Choroid plexus epithelial cell (primary cell): ENCODE data around the gene NUBPL.

Source experiments
- DNase-seq: peaks from one replicate; pipeline ENCODE4 v3.0.0-alpha.2; 2010; ENCODE audit warnings: low read depth
- H3K4me3 ChIP-seq: 2 replicates; pipeline ENCODE4 v1.5.1; 2011; ENCODE audit warnings: low read depth, mild to moderate bottlenecking, control low read depth, low read length, moderate library complexity
- CTCF ChIP-seq: conservative IDR thresholded peaks from 2 replicates; pipeline ENCODE4 v1.5.1; 2011; ENCODE audit warnings: low read depth, mild to moderate bottlenecking, control low read depth, inconsistent platforms, low read length, moderate library complexity

NUBPL gene

DNA sequence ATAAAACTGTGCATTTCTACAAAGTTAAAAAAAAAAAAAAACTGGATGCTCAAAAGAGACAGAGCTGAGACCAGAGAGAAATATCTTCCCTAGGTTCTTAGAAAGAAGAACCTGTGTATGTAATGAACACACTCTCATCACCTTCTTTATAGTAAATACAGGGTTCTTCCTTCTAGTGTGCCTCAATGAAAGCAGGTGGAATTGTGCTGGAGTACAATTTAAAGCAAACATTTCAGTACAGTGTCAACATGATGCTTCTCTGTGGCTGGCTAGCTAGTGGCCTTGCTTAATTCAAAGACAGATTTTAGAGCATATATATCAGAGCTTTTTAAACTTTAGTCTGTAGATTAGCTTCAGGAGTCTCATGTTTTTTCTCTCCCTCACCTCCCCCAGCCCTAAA is 266.1 kb downstream of the NUBPL start:
- no peak for TF ChIP-seq CTCF
- H3K4me3 ChIP-seq, result no peak overlapping the region
- no peak for DNase-seq

- no peak overlapping the region for H3K4me3 ChIP-seq
- no peak for TF ChIP-seq CTCF
- DNase-seq, result peak; percentile 92
Observed at GRCh38 chr14:31828946-31829868, 268.0 kb downstream of the NUBPL start.

DNA sequence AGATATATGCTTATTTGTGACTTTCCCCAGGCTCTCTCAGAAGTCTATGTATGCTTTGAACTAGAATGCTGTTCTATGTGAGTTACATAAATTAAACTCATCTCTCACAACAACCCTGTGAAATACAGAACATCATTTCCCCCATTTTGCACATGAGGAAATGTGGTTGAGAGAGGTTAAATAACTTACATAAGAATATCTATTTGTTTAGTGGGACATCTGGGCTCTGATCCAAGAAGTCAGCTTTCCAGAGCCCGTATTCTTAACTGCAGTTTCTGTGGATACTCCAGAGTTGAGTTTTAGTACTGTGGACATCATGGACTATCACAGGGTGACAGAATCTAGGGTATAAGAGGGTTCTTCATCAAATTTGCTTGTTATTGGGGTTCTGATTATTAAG is 273.4 kb downstream of the NUBPL start:
- no peak for TF ChIP-seq CTCF
- no peak overlapping the region for H3K4me3 ChIP-seq
- DNase-seq, result peak; percentile 78

- TF ChIP-seq CTCF, result no peak
- DNase-seq, result peak; percentile 9
- H3K4me3 ChIP-seq, result no peak overlapping the region
Observed at GRCh38 chr14:31835049-31835448, 273.8 kb downstream of the NUBPL start.

DNA sequence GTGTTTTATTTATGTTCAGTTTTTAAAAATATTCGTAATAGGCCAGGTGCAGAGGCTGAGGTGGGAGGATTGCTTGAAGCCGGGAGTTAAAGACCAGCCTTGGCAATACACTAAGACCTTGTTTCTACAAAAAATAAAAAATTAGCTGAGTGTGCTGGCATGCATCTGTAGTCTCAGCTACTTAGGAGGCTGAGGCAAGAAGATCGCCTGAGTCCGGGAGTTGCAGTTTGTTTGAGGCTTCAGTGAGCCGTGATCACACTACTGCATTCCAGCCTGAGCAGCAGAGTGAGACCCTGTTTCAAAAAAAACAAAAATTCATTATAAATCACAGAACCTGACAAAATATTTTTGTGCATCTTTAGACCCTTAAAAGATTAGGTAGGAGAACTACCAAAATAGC is 275.8 kb downstream of the NUBPL start:
- no peak for TF ChIP-seq CTCF
- no peak for DNase-seq
- no peak overlapping the region for H3K4me3 ChIP-seq

DNA sequence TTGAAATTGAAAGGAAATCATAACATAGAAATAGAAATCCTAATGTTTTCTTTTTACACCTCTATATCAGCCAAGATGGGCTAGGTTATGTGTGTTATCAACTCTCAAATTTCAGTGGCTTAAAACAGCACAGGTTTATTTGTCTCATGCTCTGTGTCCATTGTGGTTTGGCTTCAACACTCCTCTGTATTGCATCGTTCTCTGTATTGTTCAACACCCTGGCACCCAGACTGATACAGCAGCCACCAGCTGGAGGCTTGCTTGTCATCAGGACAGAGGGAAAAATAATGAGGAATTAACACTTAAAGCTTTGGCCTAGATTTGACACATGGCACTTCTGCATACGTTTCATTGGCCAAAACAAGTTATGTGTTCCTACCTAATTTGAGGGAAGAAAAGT is 281.7 kb downstream of the NUBPL start:
- DNase-seq, result peak; percentile 41
- H3K4me3 ChIP-seq, result no peak overlapping the region
- no peak for TF ChIP-seq CTCF
